Parathyroid adenoma (tissue), 2 donors: Measurements from ENCODE around the gene BCL11B.

ENCODE experiments used
- H2AFZ ChIP-seq: fragments of 300-600 bp; sonication (generic); one replicate; pipeline ENCODE4 v1.7.0; 2017; ENCODE audit warnings: antibody characterized with exemption, mild to moderate bottlenecking
- H3K27ac ChIP-seq: fragments of 300-600 bp; sonication (generic); one replicate; pipeline ENCODE4 v1.7.0; 2017
- H3K27me3 ChIP-seq: fragments of 300-600 bp; sonication (generic); one replicate; pipeline ENCODE4 v1.7.0; 2017; ENCODE audit warnings: low read length; ENCODE audit not compliant: control insufficient read depth, insufficient read depth
- H3K36me3 ChIP-seq: fragments of 300-600 bp; sonication (generic); one replicate; pipeline ENCODE4 v1.7.0; 2017; ENCODE audit warnings: low read length; ENCODE audit not compliant: control insufficient read depth, insufficient read depth
- H3K4me1 ChIP-seq: fragments of 300-600 bp; sonication (generic); one replicate; pipeline ENCODE4 v1.7.0; 2017; ENCODE audit warnings: control low read depth
- H3K4me2 ChIP-seq: fragments of 300-600 bp; sonication (generic); one replicate; pipeline ENCODE4 v1.7.0; 2017; ENCODE audit warnings: low read length
- H3K4me3 ChIP-seq: fragments of 300-600 bp; sonication (generic); one replicate; pipeline ENCODE4 v1.7.0; 2017; ENCODE audit warnings: low read depth, low read length
- H3K79me2 ChIP-seq: fragments of 300-600 bp; sonication (generic); one replicate; pipeline ENCODE4 v1.7.0; 2017; ENCODE audit warnings: control low read depth
- H3K9ac ChIP-seq: fragments of 300-600 bp; sonication (generic); one replicate; pipeline ENCODE4 v1.7.0; 2017; ENCODE audit warnings: mild to moderate bottlenecking
- H3K9me3 ChIP-seq: fragments of 300-600 bp; sonication (generic); one replicate; pipeline ENCODE4 v1.7.0; 2017; ENCODE audit warnings: low read length; ENCODE audit not compliant: control insufficient read depth
- CTCF ChIP-seq: fragments of 300-600 bp; sonication (generic); IDR thresholded peaks from one replicate; pipeline ENCODE4 v1.7.0; 2017; ENCODE audit warnings: antibody characterized with exemption, mild to moderate bottlenecking
- donor health status: primary hyperparathyroidism.

Gene BCL11B

GRCh38 chr14:99131632-99132271, 140.2 kb downstream of the BCL11B start:
- H3K36me3 ChIP-seq: no peaks in the 10 kb centered on the region
- no peak overlapping the region for H2AFZ ChIP-seq
- no peak overlapping the region for H3K4me3 ChIP-seq
- no peaks in the 10 kb centered on the region for H3K9me3 ChIP-seq
- no peaks in the 10 kb centered on the region for H3K79me2 ChIP-seq
- H3K9ac ChIP-seq: no peak overlapping the region
- no peaks in the 10 kb centered on the region for H3K4me1 ChIP-seq
- H3K27me3 ChIP-seq: no peaks in the 10 kb centered on the region
- no peak overlapping the region for H3K27ac ChIP-seq
- no peak overlapping the region for H3K4me2 ChIP-seq
- TF ChIP-seq CTCF: no peak

GRCh38 chr14:99129998-99130397, 142.0 kb downstream of the BCL11B start:
- Histone ChIP-seq H3K9me3 (no peaks in the 10 kb centered on the region), H3K9ac (no peak overlapping the region), H3K27me3 (no peaks in the 10 kb centered on the region), H3K36me3 (no peaks in the 10 kb centered on the region), H3K4me2 (no peak overlapping the region), H3K27ac (no peak overlapping the region), H3K4me3 (no peak overlapping the region), H2AFZ (no peak overlapping the region), H3K79me2 (no peaks in the 10 kb centered on the region), H3K4me1 (no peaks in the 10 kb centered on the region)
- TF ChIP-seq CTCF: no peak

GRCh38 chr14:99129211-99129696, 142.7 kb downstream of the BCL11B start:
- no peak overlapping the region for H3K4me2 ChIP-seq
- no peaks in the 10 kb centered on the region for H3K9me3 ChIP-seq
- H3K9ac ChIP-seq: no peak overlapping the region
- no peaks in the 10 kb centered on the region for H3K36me3 ChIP-seq
- no peak overlapping the region for H2AFZ ChIP-seq
- no peaks in the 10 kb centered on the region for H3K27me3 ChIP-seq
- no peak for TF ChIP-seq CTCF
- no peak overlapping the region for H3K4me3 ChIP-seq
- no peaks in the 10 kb centered on the region for H3K79me2 ChIP-seq
- no peak overlapping the region for H3K27ac ChIP-seq
- no peaks in the 10 kb centered on the region for H3K4me1 ChIP-seq

- no peak overlapping the region for H3K9ac ChIP-seq
- no peaks in the 10 kb centered on the region for H3K27me3 ChIP-seq
- H3K4me3 ChIP-seq: no peak overlapping the region
- H3K27ac ChIP-seq: no peak overlapping the region
- no peaks in the 10 kb centered on the region for H3K4me1 ChIP-seq
- no peak overlapping the region for H2AFZ ChIP-seq
- H3K36me3 ChIP-seq: no peaks in the 10 kb centered on the region
- H3K79me2 ChIP-seq: no peaks in the 10 kb centered on the region
- no peak for TF ChIP-seq CTCF
- H3K9me3 ChIP-seq: no peaks in the 10 kb centered on the region
- H3K4me2 ChIP-seq: no peak overlapping the region
Measured at GRCh38 chr14:99128185-99128584, 143.8 kb downstream of the BCL11B start.

GRCh38 chr14:99127651-99128167, 144.3 kb downstream of the BCL11B start:
- no peaks in the 10 kb centered on the region for H3K36me3 ChIP-seq
- no peak overlapping the region for H3K4me3 ChIP-seq
- no peaks in the 10 kb centered on the region for H3K79me2 ChIP-seq
- H3K4me2 ChIP-seq: no peak overlapping the region
- H2AFZ ChIP-seq: no peak overlapping the region
- no peaks in the 10 kb centered on the region for H3K27me3 ChIP-seq
- no peaks in the 10 kb centered on the region for H3K4me1 ChIP-seq
- no peak for TF ChIP-seq CTCF
- H3K9me3 ChIP-seq: no peaks in the 10 kb centered on the region
- H3K27ac ChIP-seq: no peak overlapping the region
- no peak overlapping the region for H3K9ac ChIP-seq
